NCI-H524 (cell line): Measurements from ENCODE around the gene SULT1A4.
"Not testable (repeated sequence)": the region's sequence is repeated elsewhere in the genome, so short reads cannot be mapped to it uniquely, and the experiment has no call there.

Experiments used
- DNase-seq, 2 experiments: peaks; one replicate each; lab custom pipeline; 2025; lab: John Stamatoyannopoulos, UW

The SULT1A4 gene

DNA sequence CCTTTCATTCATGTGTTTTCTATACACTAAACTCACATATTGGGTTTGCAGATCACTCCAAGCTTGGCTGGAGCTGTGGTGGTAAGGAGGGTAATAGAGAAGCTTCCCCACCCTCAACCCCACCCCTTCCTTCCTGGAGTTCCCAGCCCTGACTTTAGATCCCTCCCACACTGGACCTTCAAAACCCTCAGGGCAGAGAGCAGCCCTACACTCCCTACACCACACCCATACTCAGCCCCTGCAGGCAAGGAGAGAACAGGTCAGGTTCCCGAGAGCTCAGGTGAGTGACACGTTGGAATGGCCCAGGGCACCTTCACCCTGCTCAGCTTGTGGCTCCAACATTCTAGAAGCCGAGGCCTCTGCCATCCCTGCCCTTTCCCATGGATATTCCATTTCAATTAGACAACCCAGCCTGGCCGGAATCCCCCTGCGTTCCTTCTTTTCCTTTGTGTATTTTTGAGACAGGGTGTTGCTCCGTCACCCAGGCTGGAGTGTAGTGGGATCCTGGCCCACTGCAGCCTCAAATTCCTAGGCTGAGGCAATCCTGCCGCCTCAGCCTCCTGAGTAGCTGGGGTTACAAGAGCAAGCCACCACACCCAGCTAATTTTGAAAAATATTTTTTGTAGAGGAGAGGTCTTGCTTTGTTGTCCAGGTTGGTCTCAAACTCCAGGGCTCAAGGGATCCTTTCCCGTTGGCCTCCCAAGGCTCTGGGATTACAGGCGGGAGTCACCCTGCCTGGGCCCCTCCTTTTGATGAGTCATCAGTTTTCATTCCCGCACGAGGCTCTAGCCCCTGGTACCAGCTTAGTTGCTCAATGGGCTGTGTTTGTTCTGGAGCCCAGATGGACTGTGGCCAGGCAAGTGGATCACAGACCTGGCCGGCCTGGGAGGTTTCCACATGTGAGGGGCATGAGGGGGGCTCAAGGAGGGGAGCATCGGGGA lies at the start of gene SULT1A4:
TSS of gene SULT1A4 (plus strand) at position 208 of the 941 bp plus-strand sequence. CDS start 1,473 bp downstream, outside the sequence.
- not testable (repeated sequence) for DNase-seq

DNA sequence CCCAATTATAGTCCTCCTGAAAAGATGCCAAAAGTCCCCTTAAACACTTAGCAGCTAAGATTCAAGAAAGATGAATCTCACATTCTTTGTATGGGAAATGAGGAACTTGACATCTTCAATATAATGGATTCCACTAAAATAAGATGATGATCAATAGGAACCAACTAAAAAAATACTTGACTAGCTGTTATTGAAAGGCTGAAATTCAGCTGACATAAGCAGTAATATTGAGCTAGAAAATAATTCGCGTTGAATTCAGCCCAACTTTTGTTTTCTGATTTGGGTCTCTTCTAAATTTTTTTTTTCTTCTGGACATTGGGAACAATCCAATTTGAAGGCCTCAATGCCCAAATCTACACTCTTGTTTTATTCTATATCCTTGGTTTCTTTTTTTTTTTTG lies 36.1 kb upstream of the SULT1A4 start:
- not testable (repeated sequence) for DNase-seq

DNA sequence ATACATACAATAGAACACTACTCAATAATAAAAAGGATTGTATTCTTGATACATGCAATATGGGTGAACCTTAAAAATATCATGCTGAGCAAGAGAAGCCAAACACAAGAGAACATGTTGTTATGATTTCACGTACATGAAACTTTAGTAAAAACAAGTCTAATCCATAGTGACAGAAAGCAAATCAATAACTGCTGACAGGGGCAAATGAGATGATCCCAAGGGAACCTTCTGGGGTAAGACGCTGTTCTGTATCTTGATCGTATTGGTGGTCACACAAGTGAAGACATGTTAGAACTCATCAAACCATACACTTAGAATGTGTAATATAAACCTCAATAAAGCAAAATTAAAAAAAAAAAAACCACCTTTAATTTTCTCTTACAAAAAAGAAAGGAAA lies 34.3 kb upstream of the SULT1A4 start:
- DNase-seq: not testable (repeated sequence)

DNA sequence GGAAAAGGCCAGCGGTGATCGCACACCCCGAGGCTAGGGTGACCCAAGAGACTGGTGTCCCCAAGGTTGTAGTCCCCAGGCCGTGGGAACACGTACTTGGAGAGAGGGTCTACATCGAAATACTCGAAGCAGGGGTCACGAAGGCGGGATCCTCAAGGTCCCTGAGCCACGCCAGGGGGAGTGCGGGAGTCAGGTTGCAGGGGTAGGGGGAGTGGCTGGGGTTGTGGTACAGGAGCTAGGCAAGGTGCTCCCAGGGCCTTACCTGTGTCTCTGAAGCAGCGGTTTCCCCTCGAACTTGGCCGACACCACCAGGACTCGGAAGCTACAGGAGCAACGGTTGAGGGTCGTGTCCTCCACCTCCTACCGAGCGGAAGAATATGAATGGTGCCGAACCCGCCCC lies 6.0 kb upstream of the SULT1A4 start:
- DNase-seq: not testable (repeated sequence)

DNA sequence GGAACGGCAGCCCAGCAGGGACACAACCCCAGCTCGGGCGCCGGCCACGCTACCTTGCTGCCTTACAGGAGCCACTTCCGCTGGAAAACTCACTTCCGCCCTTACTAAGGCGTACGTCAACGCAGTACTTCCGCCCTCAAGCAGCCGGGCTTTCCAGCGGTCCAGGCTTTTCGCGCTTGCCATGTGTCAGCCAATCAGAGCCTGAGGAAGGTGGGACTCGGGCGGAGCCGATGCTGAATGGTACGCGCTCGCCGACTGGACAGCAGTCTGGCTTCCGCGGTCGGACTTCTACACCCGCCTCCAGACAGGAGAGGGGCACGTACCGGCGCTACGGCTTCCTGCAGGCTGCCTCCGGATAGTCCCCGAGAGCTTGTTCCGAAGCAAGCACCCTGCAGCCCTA lies 5.4 kb upstream of the SULT1A4 start, which contains the start of the genes BOLA2 and SLX1B:
TSS of gene BOLA2 (minus strand) at position 83 of the 400 bp plus-strand sequence. CDS start 98 bp downstream, outside the sequence.
TSS of gene SLX1B (plus strand) at position 265 of the 400 bp plus-strand sequence.
- DNase-seq: not testable (repeated sequence)

DNA sequence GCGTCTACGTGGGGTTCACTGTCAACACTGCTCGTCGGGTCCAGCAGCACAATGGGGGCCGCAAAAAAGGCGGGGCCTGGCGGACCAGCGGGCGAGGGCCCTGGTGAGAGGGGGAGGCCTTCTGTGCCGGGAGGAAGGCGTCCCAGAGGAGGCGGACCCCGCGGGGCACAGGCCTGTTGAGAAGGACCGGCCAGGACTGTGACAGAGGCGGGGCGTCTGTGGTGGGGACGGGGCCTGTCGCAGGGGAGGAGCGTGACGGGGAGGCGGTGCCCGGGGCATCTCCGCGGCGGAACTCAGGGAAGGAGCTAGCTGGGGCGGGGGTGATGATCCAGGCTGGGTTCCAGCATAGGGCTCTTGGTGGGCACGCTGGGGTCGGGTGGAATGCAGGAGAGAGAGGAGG lies 4.9 kb upstream of the SULT1A4 start:
- not testable (repeated sequence) for DNase-seq

DNA sequence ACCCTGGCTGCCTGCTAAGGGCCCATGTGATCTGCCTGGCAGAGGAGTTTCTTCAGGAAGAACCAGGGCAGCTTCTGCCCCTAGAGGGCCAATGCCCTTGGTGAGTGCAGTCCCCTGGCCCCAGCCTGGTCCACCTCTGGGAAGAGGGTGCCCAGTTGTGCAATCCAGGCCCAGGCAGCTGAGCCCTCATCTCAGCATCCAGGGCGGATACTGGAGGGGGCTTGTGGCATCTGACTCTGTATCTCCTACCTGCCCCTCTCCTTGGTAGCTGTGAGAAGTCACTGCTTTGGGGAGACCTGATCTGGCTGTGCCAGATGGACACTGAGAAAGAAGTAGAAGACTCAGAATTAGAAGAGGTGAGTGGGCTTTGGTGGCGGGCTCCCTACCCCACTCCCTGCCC lies 2.1 kb upstream of the SULT1A4 start:
- DNase-seq: not testable (repeated sequence)

DNA sequence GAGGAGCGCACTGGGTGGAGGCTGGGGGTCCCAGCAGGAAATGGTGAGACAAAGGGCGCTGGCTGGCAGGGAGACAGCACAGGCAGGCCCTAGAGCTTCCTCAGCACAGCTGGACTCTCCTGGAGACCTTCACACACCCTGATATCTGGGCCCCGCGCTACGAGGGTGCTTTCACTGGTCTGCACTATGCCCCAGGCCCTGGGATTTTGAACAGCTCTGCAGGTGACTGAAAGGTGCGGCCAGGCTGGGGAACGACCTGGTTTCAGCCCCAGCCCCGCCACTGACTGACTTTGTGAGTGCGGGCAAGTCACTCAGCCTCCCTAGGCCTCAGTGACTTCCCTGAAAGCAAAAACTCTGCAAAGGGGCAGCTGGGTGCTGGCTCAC lies 926 bp downstream of the SULT1A4 start:
- DNase-seq: not testable (repeated sequence)

DNA sequence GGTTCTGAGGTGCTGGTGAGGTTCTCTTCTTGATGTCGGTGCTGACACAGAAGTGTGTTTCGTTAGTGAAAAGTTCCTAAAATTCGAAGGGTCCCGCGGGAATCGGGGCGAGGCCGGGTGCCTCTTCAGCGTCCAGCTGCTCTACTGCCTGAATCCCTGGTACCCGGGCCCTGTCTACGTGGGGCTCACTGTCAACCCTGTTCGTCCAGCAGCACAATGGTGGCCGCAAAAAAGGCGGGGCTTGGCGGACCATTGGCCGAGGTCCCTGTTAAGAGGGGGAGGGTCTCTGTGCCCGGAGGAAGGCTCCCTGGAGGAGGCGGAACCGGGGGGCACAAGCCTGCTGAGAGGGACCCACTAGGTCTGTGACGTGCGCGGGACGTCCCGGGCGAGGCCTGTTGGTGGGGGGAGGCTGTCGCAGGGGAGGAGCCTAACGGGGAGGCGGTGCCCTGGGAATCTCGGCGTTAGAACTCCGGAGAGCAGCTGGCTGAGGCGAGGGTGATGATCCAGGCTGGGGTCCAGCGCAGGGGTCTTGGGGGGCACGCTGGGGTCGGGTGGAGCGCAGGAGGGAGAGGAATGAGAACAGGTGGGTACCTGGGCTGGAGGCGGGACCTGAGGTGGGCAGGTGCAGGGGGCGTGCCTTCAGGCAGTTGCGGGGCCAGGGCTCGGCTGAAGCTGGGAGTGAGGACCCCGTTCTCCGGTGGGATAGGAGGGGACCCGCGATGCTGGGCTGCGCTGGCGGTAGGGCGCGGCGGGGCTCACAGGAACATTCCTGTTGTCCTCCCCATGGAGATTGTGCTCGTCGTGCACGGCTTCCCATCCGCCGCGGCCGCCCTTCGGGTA lies 6.5 kb downstream of the SULT1A4 start:
- DNase-seq: not testable (repeated sequence)

DNA sequence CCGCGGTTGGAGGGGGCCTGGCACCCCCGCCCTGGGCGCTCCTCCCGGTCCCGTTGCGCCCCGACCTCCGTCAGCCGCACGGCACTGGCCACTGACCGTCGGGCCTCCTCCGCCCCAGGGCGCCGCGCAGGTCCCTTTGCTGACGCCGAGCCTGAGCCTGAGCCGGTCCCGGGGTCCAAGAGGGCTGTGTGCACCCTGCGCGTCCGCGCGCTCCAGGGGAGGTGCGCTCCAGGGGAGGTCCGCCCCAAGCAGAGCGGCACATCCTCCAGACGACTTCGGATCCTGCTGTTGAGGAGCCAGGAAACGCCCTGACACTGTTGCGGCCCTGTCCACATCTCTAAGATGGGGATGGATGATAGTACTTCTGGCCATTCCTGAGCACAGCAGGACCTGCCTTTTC lies 7.2 kb downstream of the SULT1A4 start:
- DNase-seq: not testable (repeated sequence)

DNA sequence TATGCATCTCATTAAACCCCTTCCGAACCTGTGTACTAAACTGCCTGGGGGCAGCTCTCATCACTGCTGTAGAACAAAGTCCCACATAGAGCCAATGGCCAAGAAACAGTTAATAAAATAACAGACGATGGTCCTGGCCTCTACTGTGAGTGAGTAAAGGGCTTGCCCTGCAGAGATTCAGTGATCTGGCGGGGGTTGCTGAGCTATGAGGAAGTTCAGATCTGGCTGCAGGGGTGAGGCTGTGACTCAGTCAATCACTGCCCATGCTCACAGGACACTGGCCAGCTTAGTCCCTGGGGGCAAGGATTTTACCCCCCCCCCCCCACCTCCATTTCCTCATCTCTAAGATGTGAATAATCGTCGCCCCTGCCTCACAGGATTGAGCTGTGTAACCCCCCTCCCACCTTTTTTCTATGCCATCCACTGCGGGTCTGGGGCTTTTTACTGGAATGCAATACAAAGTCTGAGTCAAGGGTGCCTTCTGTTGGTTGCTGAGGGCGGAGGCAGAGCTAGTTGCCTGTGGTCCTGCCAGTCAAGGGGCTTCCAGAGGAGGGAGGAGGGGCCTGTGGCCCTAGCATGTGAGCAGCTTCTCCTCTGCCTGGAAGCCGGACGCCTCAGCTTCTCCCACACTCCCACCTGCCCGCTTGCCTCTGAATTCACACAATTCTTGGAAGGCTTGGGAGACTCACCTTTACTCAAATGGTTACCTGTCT lies 8.1 kb downstream of the SULT1A4 start:
- not testable (repeated sequence) for DNase-seq

DNA sequence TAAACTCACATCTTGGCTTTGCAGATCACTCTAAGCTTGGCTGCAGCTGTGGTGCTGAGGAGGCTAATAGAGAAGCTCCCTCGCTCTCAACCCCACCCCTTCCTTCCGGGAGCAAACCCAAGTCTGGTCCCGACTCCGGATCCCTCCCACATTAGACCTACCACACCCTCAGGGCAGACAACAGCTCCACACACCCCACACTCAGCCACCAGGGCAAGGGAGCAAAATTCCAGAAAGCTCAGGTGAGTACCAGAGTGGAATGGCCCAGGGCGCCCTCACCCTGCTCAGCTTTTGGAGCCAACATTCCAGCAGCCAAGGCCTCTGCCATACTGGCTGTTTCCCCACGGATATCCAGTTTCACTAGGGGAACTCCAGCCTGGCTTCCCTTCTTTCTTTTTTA lies 9.9 kb downstream of the SULT1A4 start:
- DNase-seq: not testable (repeated sequence)

DNA sequence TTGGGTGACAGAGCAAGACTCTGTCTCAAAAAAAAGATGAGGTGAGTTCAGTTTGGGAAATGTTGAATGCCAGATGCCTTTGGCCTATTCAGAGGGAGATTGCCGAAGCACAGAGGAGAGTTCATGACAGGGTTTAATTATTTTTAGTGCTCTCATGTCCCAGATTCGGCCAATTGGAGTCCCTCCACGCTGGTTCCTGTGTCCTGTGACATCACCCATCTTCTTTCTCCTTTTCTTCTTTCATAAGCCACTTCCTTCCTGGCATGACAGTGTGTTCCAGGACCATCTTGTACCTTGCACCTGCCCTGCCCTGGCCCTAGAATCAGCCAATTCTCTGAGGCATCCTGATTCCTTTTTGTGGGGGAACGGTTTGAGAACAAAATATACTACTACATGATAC lies 12.4 kb downstream of the SULT1A4 start:
- DNase-seq: not testable (repeated sequence)

DNA sequence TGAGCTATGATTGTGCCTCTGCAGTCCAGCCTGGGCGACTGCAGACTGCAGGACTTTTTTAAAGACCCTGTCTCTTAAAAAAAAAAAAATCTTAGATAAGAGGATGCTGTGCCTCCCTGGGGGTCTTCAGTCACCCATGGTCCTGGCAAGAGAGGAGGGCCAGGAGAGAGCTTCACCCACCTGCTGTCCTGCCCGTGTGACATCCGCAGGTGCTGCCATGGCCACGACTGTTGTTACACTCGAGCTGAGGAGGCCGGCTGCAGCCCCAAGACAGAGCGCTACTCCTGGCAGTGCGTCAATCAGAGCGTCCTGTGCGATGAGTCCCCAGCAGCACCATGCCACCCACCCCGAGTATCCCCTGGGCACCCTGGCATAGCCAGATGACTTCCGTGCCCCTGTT lies 22.6 kb downstream of the SULT1A4 start:
- DNase-seq: not testable (repeated sequence)

DNA sequence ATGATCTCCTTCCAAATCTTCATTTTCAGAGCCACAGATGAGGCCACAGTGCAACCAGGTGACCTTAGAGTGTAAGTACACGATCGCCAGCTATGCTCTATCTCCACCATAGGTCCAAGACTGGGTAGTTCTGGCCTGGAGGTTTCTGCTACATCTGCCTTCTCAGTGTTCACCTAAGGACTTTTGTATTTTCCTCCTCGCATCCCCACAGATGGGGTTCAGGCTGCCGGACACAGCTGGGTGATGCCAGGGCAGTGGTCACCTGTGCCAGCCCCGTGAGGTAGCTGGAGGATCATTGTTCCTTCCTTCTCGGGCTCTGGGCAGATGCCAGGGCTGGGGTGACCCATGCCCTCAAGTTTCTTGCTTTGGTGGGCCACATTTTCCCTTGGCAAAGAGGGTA lies 46.6 kb downstream of the SULT1A4 start, which contains the start of gene NPIPB12:
TSS of gene NPIPB12 (minus strand) at position 101 of the 400 bp plus-strand sequence.
- DNase-seq: not testable (repeated sequence)
